ENCODE data around the gene TMEM131. TPM values are rescaled to one million over a fixed set of nuclear protein-coding genes. Genes with fewer than 3 reads are reported as not detected.

TMEM131 gene
- polyA plus RNA-seq, 3 donors, result 7.0 to 23.6 (median 8.2) TPM

- Mint-ChIP-seq H3K27ac (no peak overlapping the region), H3K9me3 (no peaks in the 10 kb centered on the region), H3K27me3 (ENCODE audit: low read depth in 3 of 3) (no peaks in the 10 kb centered on the region), H3K4me1 (peaks cover 12% of the 10 kb centered on the region), H3K36me3 (peaks cover 79 to 89% of the 10 kb centered on the region in 2 donors), H3K4me3 (no peak overlapping the region)
- no peak overlapping the region for H3K27ac ChIP-seq (ENCODE audit: low read depth in 1 of 2, low read length in 2 of 2)
- H3K9me3 ChIP-seq (replicated peaks in 1 of 2; ENCODE audit: control insufficient read depth in 1 of 2, insufficient read depth in 1 of 2, low read length in 2 of 2), result no peaks in the 10 kb centered on the region
- H3K79me2 ChIP-seq (ENCODE audit: insufficient read depth, low read length), result no peaks in the 10 kb centered on the region
- H3K36me3 ChIP-seq (replicated peaks in 1 of 2; ENCODE audit: control insufficient read depth in 1 of 2, insufficient read depth in 2 of 2, low read length in 2 of 2), result peaks cover 74 to 98% of the 10 kb centered on the region in 2 donors
- TF ChIP-seq CTCF (IDR thresholded peaks at IDR 0.05), result no peak
- no peak for DNase-seq
- intact Hi-C loops (cut with micrococcal nuclease), result no loop called here
- peaks cover 0 to 7% of the 10 kb centered on the region in 2 donors for H3K4me1 ChIP-seq (ENCODE audit: control insufficient read depth in 1 of 2, insufficient read depth in 2 of 2, low read length in 2 of 2)
- no peak overlapping the region for H3K4me3 ChIP-seq (replicated peaks in 1 of 3; ENCODE audit: low read depth in 2 of 3, low read length in 3 of 3)
- H2AFZ ChIP-seq (ENCODE audit: insufficient read depth, low read depth, low read length, poor library complexity, severe bottlenecking), result no peak overlapping the region
- no peak overlapping the region for H3K4me2 ChIP-seq (replicated peaks; ENCODE audit: extremely low read depth, low read length, poor library complexity, severe bottlenecking)
- no CpG with 5 or more reads among the region's 4 CpGs for WGBS (ENCODE audit: insufficient coverage)
- H3K27me3 ChIP-seq (ENCODE audit: control insufficient read depth in 2 of 2, insufficient read depth in 2 of 2, low read length in 2 of 2), result no peaks in the 10 kb centered on the region
- no peak overlapping the region for H3K9ac ChIP-seq (ENCODE audit: insufficient read depth, low read length, poor library complexity, severe bottlenecking)
- H4K20me1 ChIP-seq (ENCODE audit: insufficient read depth, low read length), result no peaks in the 10 kb centered on the region
Measured at GRCh38 chr2:97765933-97766332, 229.8 kb downstream of the TMEM131 start.

GRCh38 chr2:97764559-97765263 is 231.0 kb downstream of the TMEM131 start:
- peaks cover 76 to 98% of the 10 kb centered on the region in 2 donors for H3K36me3 ChIP-seq (replicated peaks in 1 of 2; ENCODE audit: control insufficient read depth in 1 of 2, insufficient read depth in 2 of 2, low read length in 2 of 2)
- no peaks in the 10 kb centered on the region for H3K79me2 ChIP-seq (ENCODE audit: insufficient read depth, low read length)
- Mint-ChIP-seq H3K27ac (peak overlapping the region in 1 of 7 donors; percentile 35), H3K36me3 (peaks cover 81 to 92% of the 10 kb centered on the region in 2 donors), H3K9me3 (no peaks in the 10 kb centered on the region), H3K4me3 (no peak overlapping the region), H3K4me1 (peaks cover 12% of the 10 kb centered on the region), H3K27me3 (ENCODE audit: low read depth in 3 of 3) (no peaks in the 10 kb centered on the region)
- H2AFZ ChIP-seq (ENCODE audit: insufficient read depth, low read depth, low read length, poor library complexity, severe bottlenecking), result no peak overlapping the region
- no peak overlapping the region for H3K27ac ChIP-seq (ENCODE audit: low read depth in 1 of 2, low read length in 2 of 2)
- no peak overlapping the region for H3K4me3 ChIP-seq (replicated peaks in 1 of 3; ENCODE audit: low read depth in 2 of 3, low read length in 3 of 3)
- no peaks in the 10 kb centered on the region for H3K9me3 ChIP-seq (replicated peaks in 1 of 2; ENCODE audit: control insufficient read depth in 1 of 2, insufficient read depth in 1 of 2, low read length in 2 of 2)
- WGBS (ENCODE audit: insufficient coverage), result 92% methylated on average over 11 of the region's 11 CpGs
- H3K27me3 ChIP-seq (ENCODE audit: control insufficient read depth in 2 of 2, insufficient read depth in 2 of 2, low read length in 2 of 2), result no peaks in the 10 kb centered on the region
- intact Hi-C loops (cut with micrococcal nuclease), result no loop called here
- H3K4me1 ChIP-seq (ENCODE audit: control insufficient read depth in 1 of 2, insufficient read depth in 2 of 2, low read length in 2 of 2), result peaks cover 0 to 7% of the 10 kb centered on the region in 2 donors
- no peaks in the 10 kb centered on the region for H4K20me1 ChIP-seq (ENCODE audit: insufficient read depth, low read length)
- no peak for DNase-seq
- no peak overlapping the region for H3K9ac ChIP-seq (ENCODE audit: insufficient read depth, low read length, poor library complexity, severe bottlenecking)
- no peak overlapping the region for H3K4me2 ChIP-seq (replicated peaks; ENCODE audit: extremely low read depth, low read length, poor library complexity, severe bottlenecking)
- TF ChIP-seq CTCF (IDR thresholded peaks at IDR 0.05), result no peak
